ENCODE data around the gene AHR. TPM values are rescaled to one million over a fixed set of nuclear protein-coding genes. Genes with fewer than 3 reads are reported as not detected.
"Not testable (repeated sequence)": the region's sequence is repeated elsewhere in the genome, so short reads cannot be mapped to it uniquely, and the experiment has no call there.

Gene AHR
- total RNA-seq, 1 donor from 2014 or later, result 1.7 TPM

GRCh38 chr7:17340655-17341054 lies 42.2 kb downstream of the AHR start:
- Mint-ChIP-seq H3K27ac (ENCODE audit: unreplicated experiment) (no peak overlapping the region), H3K27me3 (ENCODE audit: unreplicated experiment) (no peaks in the 10 kb centered on the region), H3K9me3 (ENCODE audit: unreplicated experiment) (no peaks in the 10 kb centered on the region), H3K36me3 (ENCODE audit: unreplicated experiment) (no peaks in the 10 kb centered on the region), H3K4me3 (ENCODE audit: unreplicated experiment) (no peak overlapping the region), H3K4me1 (ENCODE audit: low read depth, unreplicated experiment) (no peaks in the 10 kb centered on the region)
- DNase-seq, result no peak
- TF ChIP-seq CTCF (IDR thresholded peaks at IDR 0.05; ENCODE audit: partially characterized antibody, unreplicated experiment), result no peak

- Mint-ChIP-seq H3K27ac (ENCODE audit: unreplicated experiment) (no peak overlapping the region), H3K4me1 (ENCODE audit: low read depth, unreplicated experiment) (no peaks in the 10 kb centered on the region), H3K4me3 (ENCODE audit: unreplicated experiment) (no peak overlapping the region), H3K27me3 (ENCODE audit: unreplicated experiment) (no peaks in the 10 kb centered on the region), H3K9me3 (ENCODE audit: unreplicated experiment) (no peaks in the 10 kb centered on the region), H3K36me3 (ENCODE audit: unreplicated experiment) (no peaks in the 10 kb centered on the region)
- no peak for TF ChIP-seq CTCF (IDR thresholded peaks at IDR 0.05; ENCODE audit: partially characterized antibody, unreplicated experiment)
- DNase-seq, result no peak
Measured at GRCh38 chr7:17342756-17343155, 44.3 kb downstream of the AHR start.

GRCh38 chr7:17347401-17347800 lies 48.9 kb downstream of the AHR start:
- no peak overlapping the region for H3K4me3 Mint-ChIP-seq (ENCODE audit: unreplicated experiment)
- H3K27me3 Mint-ChIP-seq (ENCODE audit: unreplicated experiment), result peaks cover 6% of the 10 kb centered on the region
- H3K36me3 Mint-ChIP-seq (ENCODE audit: unreplicated experiment), result no peaks in the 10 kb centered on the region
- H3K9me3 Mint-ChIP-seq (ENCODE audit: unreplicated experiment), result no peaks in the 10 kb centered on the region
- H3K4me1 Mint-ChIP-seq (ENCODE audit: low read depth, unreplicated experiment), result no peaks in the 10 kb centered on the region
- no peak for TF ChIP-seq CTCF (IDR thresholded peaks at IDR 0.05; ENCODE audit: partially characterized antibody, unreplicated experiment)
- no peak overlapping the region for H3K27ac Mint-ChIP-seq (ENCODE audit: unreplicated experiment)
- DNase-seq, result no peak

- H3K9me3 Mint-ChIP-seq (ENCODE audit: unreplicated experiment); H3K27me3 Mint-ChIP-seq (ENCODE audit: unreplicated experiment); DNase-seq; H3K36me3 Mint-ChIP-seq (ENCODE audit: unreplicated experiment); H3K27ac Mint-ChIP-seq (ENCODE audit: unreplicated experiment); H3K4me3 Mint-ChIP-seq (ENCODE audit: unreplicated experiment); H3K4me1 Mint-ChIP-seq (ENCODE audit: low read depth, unreplicated experiment): not testable (repeated sequence)
Measured at GRCh38 chr7:17348932-17349331, 50.5 kb downstream of the AHR start.

GRCh38 chr7:17350321-17350720 lies 51.9 kb downstream of the AHR start:
- H3K4me1 Mint-ChIP-seq (ENCODE audit: low read depth, unreplicated experiment); H3K9me3 Mint-ChIP-seq (ENCODE audit: unreplicated experiment); H3K4me3 Mint-ChIP-seq (ENCODE audit: unreplicated experiment); DNase-seq; H3K27me3 Mint-ChIP-seq (ENCODE audit: unreplicated experiment); H3K36me3 Mint-ChIP-seq (ENCODE audit: unreplicated experiment); H3K27ac Mint-ChIP-seq (ENCODE audit: unreplicated experiment): not testable (repeated sequence)

- not testable (repeated sequence) for H3K9me3 Mint-ChIP-seq (ENCODE audit: unreplicated experiment); H3K4me1 Mint-ChIP-seq (ENCODE audit: low read depth, unreplicated experiment); DNase-seq; H3K4me3 Mint-ChIP-seq (ENCODE audit: unreplicated experiment); H3K36me3 Mint-ChIP-seq (ENCODE audit: unreplicated experiment); H3K27ac Mint-ChIP-seq (ENCODE audit: unreplicated experiment); H3K27me3 Mint-ChIP-seq (ENCODE audit: unreplicated experiment)
Measured at GRCh38 chr7:17353650-17354419, 55.4 kb downstream of the AHR start.
